HG03457 (cell line): ENCODE data around the gene BLOC1S3.

Experiments used
- ATAC-seq: cut with Tn5 transposase; IDR thresholded peaks from one replicate; pipeline ENCODE4 v1.9.1; 2021; ENCODE audit warnings: moderate number of reproducible peaks; ENCODE audit not compliant: unreplicated experiment

The BLOC1S3 gene

DNA sequence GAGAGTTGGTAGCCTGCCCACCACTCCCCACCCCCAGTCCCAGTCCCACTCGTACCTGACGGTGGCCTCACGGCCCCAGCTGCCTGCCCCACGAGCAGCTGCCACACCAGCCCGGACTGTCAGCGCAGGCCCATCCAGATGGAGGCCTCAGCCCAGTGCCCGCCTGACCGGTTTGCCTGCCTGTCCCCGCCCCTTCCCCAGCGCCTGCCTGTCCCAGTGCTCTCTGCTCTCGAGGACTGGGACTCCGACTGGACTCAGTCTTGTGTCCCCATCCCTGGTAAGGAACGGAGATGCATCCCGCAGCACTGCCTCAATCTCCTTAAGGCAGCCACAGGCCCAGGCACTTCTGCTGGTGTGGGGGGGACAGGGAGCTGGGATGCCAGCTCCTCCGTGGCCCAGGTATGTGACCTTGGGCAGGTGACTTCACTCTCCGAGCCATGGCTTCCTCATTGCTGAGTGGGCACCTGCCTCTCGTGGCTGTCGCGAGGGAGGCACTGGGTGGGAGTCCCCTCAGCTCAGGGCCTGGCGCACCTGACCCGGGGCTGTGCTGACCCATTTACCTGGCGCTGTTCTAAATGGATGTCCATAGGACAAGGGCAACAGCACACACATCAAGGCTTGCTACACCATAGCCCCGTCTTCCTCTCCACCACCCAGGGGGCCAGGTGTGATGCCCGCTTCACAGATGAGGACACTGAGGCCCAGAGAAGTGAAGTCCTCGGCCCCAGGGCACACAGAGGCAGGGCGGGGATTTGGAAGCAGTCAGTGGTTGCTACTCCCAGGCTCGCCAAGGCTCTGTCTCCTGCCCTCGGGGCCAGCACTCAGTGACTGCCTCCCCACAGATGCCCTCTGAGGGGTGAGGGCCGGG is 17.5 kb upstream of the BLOC1S3 start, which contains the start of gene NKPD1:
Gene NKPD1, minus strand, starts transcription at position 113 of the 868 bp plus-strand sequence. CDS start 832 bp downstream, outside the sequence.
- ATAC-seq, result no peak

GRCh38 chr19:45161738-45162607 is 16.6 kb upstream of the BLOC1S3 start:
- no peak for ATAC-seq

DNA sequence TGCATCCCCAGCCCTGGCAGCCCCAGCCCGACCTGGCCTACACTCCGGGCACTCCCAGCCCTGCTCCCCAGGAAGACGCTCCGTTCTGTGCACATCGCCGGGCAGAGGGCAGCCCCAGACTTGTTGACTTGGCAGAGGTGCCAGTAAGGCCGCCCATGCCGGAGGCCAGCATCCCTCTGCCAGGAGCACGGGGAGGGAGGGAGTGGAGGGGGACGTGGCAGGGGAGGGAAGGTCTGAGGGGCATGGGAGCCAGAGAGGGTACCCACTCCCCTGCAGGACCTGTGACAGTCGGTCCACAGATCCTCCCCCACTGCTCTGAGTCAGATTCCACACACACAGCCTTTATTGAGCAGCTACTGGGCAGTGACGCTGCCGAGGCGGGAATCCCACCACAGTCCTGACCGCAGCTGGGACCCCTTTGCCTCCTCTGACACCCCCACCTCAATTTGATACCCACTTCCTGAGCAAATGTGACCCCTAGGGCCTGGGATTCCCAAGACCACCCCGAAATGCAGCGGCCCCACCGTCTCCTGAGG is 15.9 kb upstream of the BLOC1S3 start:
- no peak for ATAC-seq

GRCh38 chr19:45163156-45163555 is 15.4 kb upstream of the BLOC1S3 start:
- no peak for ATAC-seq

DNA sequence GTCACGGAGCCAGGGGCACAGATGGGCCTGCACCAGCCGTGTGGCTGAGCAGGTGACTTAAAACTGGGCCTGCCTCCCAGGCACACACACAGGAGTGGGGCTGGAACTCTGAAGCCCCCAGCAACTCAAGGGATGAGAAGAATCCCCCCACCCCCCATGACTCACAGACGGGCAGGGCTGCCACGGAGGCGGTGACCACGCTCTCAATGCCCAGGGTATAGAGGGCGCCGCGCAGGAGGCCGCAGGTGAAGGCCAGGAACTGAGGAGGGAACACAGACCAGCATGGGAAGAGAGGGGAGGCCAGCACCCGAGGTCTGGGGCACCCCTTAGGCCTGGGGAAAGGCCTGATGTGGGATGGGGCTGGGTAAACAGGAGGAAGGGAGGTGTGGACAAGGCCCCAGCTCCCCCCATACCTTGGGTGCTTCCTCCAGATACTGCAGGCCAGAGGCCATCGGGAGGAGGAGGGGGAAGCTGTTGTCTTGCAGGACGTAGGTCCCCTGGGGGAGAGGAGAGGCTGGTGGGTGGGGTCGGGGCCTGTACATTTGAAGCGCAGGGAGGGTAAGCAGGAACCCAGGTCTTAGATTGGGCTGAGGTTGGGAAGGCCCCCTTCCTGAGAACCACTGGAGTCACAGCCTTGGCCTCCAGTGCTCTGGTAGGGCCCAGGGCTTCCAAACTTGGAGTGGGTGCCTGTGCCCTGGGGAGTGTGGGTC is 14.7 kb upstream of the BLOC1S3 start:
- ATAC-seq, result no peak

DNA sequence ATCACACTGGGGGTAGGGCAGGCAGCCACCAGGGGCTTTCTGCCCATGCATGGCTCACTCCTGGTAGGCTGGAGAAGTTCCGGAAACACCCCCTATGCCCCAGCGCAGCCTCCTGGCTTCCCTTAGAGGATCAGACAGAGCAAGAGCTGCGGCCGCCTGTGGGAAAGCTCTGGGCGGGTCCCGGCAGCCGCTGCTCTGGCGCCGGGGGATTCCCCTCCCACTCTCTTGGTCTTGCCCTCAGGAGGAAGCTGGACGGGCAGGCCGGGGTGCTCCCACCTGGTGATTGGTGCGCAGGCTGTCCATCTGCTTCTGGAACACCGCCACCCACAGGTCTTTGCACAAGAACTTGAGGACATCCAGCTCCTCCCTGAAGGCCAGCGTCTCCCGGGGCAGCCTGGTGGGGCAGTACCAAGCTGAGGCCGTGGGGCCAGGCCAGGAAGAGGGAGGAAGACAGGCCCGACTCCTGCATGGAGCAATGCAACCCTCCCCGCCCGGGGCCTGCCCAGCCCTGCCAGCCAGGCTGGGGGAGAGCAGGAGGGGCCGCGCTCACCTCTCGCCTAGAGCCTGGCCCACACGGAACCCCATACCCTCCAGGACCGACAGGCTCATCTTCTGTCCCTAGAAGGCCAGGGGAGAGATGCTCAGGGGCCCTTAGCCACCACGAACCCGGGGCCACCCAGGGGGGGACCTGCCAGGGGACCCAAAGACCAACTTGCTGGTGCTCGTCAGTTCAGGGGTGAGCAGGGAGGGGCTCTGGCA is 13.8 kb upstream of the BLOC1S3 start:
- peak; percentile 77 for ATAC-seq

GRCh38 chr19:45166723-45167252 is 11.8 kb upstream of the BLOC1S3 start:
- no peak for ATAC-seq

DNA sequence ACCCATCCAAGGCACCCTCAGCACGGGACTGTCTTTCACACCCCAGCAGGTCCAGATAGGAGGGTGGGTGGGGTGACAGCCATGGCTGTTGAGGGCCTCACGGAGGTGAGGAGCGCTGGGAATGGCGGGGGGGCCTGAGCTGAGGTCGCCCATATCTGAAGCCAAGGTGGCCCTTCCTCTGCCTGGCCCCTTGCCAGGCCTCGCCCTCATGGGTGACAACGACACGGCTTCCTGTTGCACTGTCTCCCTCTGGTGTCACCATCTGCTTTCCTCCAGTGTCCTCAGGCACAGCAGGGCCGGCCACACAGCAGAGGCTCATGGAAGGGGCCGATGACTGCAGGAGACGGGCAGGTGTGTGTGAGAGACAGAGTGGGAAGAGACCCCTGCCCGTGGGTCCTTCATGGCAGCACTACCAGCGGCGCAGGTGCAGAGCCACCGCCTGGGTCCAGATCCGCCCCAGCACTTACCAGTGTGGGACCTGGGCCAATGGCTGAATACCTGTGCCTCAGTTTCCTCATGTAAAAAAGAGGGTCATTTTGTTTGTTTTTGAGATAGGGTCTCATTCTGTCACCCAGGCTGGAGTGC is 9.7 kb upstream of the BLOC1S3 start:
- no peak for ATAC-seq

- no peak for ATAC-seq
These were observed 9.0 kb upstream of the BLOC1S3 start for GRCh38 chr19:45169602-45170001.

- ATAC-seq, result no peak
These were observed 8.2 kb upstream of the BLOC1S3 start for GRCh38 chr19:45170146-45171106.

DNA sequence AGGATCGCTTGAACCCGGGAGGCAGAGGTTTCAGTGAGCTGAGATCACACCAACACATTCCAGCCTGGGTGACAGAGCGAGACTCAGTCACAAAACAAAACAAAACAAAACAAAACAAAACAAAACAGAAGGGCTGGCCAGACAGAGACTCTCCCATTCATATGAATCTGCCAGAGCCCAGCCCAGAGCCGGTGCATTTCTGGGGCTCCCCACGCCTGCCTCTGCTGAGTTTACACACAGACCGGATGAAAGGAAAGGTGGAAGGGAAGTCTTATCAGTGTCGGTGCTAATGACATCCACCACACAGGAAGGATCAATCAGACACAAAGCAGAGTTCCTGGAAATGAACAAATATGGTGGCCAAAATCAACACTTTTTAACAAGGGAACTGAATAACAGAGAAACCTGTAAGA is 7.4 kb upstream of the BLOC1S3 start:
- ATAC-seq, result no peak

DNA sequence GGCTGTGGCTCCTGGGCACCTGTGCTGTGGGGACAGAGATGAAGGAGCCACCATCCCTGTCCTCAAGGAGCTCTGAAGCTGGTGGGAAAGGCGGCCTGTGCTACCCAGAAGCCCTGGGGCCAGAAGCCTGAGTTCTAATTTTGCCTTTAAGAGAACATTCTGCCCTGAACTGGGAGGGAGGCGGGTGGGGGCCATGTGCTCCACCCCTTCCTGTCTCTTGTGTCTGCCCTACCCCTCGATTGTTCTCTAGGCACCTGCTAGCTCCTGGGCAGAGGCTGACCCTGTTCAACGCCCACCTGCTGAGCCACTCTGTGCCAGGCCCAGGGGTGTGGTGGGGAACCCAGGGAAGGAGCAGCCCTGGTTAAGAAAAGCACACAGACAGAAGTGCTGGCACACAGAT is 6.4 kb upstream of the BLOC1S3 start:
- no peak for ATAC-seq

GRCh38 chr19:45172611-45173208 is 5.9 kb upstream of the BLOC1S3 start:
- ATAC-seq, result no peak

- ATAC-seq, result no peak
These were observed 4.8 kb upstream of the BLOC1S3 start for GRCh38 chr19:45173816-45174215.

GRCh38 chr19:45175515-45176345 is 2.9 kb upstream of the BLOC1S3 start:
- ATAC-seq, result no peak

GRCh38 chr19:45177817-45178261 is 745 bp upstream of the BLOC1S3 start, which contains the start of gene TRAPPC6A:
TRAPPC6A (minus strand) TSS chr19:45178237; CDS start chr19:45178218, 19 bp downstream.
- no peak for ATAC-seq
